NOMO-1 treated with dmso at 0.1 percent for 144 hours (cell line): ENCODE data around the gene ERCC6L2.

Experiments used
- DNase-seq: peaks from one replicate; lab custom pipeline; 2025; ENCODE audit not compliant: unreplicated experiment; lab: John Stamatoyannopoulos, UW

The ERCC6L2 gene

DNA sequence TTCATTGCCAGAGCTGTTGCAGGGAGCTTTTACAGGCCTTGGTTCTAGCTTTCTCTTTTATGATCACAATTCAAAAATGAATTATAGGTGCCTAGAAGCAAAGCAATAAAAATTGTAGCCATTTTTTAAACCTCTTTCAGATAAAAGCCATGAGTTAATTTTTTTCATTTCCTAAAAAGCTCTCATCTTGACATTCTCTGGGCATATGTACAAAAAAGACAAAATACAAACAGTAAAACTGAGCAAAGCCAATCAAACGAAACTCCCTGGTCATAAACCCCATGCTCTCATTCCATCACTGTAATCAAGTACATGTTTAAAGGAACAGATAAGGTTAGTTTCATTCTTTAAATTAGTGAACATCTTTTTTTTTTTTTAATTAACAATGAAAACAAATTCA, 101.9 kb downstream of the ERCC6L2 start:
- no peak for DNase-seq

DNA sequence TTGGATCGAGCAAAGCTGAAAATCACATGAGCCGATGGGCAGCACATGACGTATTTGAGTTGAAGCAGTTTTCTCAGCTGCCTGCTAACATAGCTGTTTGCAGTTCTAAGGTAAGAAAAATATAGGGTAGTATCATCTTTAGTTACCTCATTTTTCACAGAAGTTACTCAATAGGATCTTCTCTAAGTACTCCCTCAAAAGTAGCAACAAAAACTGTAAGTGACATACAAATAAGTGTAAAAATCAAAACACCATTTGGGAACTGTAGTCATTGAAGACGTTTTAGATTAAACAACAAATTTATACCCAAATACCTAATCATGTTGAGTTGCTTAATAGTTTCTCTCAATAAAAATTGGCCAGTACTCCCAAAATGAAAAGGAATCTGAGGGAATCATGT, 102.6 kb downstream of the ERCC6L2 start:
- no peak for DNase-seq

DNA sequence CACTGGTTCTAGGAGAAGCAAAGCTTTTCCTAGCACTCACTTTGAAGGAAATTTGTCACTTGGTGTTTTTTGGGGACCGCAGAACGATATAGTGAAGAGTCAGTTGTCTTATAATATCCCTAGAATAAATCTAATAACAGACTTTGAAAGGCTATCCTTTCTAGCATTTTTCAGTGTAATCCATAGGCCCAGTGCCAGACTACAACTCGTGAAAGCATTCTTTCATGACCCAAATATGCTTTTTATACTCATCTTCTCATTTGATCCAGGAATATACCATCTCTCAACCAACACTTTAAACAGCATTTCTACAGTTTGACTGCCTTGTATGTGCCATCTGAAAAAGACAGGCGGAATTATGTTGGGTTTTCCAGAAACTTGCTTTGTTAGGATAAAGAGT, 104.0 kb downstream of the ERCC6L2 start:
- DNase-seq, result no peak

DNA sequence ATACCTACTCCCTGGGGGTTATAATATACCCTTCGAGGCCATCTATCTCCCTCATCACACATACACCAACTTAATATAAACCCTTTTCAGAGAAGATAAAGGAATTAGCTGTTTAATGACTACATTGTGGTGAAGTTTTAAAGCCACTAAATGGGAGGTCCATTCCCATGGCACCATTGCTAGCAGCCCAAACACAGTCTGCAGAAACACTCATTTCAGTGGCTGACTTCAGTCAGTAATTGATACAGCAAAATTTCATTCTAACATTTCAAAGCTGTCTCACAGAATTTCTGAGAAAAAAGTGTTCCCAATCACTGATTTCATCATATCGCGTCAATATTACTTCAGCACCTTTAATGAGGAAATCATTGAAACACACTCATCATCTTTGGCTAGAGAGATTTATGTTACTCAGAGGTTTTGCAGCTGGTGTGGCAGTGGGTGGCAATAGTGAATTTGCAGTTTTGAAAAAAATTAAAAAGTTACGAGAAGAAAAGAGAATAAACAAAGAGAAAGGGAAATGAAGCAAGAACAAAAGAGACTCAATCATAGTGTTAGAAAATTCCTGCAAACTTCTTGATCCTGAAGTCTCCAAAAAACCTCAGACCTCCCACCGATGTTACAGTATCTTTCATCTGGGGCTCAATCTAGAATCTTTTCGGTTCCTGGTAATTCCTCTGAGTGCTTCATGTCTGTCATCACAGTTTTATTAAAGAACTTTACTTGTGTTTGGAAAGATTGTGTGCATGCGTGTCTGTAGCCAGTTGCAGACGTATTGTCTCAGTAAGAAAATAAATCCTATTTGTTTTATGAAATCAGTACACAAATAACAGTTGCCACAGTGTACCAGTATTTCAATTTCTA, 105.0 kb downstream of the ERCC6L2 start:
- peak; percentile 55 for DNase-seq

DNA sequence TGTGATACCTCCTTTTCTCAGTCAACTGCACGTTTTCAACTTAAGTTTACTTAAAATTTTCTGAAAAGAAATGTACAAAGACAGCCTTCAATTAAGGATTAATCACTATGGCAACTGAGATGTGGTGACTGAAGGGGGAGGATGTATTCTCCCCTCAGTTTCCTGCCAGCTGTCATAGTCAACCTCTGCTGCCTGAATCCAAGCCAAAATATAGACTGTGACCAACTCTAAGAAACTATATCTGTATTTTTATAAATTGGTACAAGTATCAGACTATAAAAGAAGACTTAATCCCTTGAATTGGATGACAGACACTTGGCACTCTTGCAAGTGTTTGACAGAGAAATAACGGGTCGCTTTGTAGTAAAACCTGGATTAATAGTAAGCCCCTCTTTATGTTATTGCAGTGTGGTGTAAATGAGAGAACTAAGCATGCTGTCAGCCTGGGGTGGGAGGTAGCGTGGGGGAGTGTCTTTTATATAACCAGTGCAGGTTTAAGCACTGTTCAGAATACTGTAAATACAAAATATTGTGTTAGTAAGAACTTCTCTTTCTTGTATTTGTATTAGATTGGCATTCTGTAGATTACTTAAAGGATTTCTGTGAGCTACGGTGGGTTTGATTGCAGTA, 106.4 kb downstream of the ERCC6L2 start:
- no peak for DNase-seq

DNA sequence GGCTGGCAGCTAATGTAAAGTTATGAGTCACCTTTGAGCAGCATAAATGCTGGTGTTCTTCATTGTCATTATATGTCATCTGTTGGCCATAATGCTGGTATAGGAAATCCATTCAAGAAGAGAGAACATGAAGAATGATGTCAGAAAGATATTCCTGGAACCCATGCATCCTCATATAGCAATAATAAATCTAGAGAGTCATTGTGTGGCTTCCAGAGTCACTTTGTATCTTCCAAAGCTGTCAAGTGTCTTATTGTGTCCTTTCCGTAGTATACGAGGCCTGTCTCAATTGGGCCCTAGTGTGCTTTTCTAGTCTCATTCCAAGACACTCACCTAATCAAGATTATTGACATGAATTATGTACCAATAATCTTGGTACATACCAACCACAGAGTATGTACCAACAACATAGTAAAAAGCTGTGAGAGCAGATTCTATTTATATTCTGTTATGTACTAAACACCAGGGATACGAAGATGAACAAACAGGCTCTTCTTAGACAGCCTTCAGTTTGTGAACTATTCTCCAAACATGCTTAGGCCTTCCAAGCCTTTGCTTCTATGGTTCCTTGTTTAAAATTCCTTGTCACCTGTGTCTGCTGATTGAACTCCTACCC, 110.1 kb downstream of the ERCC6L2 start:
- DNase-seq, result no peak

DNA sequence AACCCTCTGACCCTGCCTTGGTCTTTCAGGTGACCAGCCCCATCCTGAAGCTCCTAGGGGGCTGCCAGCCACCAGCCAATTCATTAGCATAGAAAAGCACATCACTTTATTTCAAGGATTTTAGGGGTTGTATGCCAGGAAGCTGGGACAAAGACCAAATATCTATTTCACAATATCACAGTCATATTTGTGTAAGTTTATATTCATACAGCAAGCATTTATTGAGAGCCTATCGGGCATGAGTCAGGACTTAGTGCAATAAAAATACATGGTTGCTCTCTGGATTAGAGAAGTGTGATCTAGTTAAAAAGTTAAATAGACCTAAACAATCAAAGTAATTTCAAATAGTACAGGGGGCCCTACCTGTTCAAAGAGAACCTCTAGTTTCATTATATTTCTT, 113.8 kb downstream of the ERCC6L2 start:
- no peak for DNase-seq

DNA sequence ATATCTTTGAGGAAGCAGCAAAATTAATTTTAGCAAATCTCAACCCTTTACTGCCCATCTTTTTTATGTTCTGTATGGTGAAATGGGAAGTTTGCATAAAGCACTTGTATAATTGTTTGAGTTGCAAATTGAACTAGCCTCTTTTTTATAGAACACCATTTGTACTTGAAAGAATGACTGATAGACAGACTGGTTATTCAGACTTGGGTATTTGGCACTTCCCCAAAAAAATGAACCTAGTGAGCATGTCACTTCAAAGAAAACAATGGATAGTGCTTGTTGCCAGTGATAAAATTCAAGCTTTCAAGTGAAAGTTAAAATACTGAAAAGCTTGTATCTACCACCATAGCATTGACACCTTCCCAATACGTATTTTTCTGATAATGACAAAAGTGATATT, 115.8 kb downstream of the ERCC6L2 start:
- DNase-seq, result peak; percentile 14

DNA sequence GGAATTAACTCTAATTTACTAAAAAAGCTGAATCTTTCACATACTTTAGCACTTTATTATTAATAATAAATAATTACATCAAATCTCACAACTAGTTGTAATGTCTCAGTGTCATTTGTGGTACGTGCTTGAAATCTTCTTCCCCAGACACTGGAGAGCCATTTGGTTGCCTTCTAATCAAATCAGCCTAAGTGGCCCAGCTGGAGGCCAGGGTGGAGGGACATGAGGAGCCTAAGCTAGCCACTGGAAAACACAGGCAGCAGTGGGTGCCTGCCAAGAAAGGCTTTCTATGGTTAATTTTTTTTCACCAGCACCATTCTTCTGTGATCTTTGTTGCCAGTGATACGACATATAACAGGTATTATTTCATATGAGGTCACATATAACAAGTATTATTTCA, 117.0 kb downstream of the ERCC6L2 start:
- no peak for DNase-seq

DNA sequence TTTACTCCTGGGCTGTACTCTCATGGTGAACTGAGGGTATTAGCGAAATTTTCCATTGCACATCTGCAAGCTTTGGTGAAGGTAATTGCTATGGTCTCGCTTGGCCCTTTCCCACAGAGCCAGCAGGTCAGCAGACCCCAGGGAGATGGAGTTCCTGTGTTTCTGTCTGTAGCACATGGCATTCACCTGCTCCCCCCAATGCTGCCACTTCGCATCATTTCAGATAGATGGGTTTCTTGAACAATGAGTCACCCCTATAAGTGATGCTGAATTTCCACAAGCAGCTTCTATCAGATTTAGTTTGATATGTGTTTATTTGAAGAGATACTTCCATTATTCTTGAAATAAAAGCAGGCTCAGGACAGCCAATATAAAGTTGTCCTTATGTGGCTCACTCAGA, 117.8 kb downstream of the ERCC6L2 start:
- no peak for DNase-seq

DNA sequence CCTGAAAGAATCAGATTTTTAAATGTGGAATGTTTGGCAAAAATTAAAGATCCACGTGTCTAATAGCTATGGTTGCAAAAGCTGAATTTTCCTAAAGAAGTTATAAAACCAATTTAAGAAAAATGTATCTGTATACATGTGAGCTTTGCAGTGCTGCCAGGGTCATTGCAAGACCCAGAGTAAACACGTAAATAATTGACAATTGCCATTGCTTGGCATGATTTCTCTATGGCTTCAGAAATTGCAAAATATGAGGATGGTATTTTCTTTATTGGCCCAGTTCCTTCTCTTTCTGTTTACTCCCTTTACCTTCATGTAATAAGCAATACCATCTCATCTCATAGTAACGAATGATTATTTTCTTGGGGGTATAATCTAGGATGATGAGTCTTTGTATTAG, 123.9 kb downstream of the ERCC6L2 start:
- DNase-seq, result no peak

DNA sequence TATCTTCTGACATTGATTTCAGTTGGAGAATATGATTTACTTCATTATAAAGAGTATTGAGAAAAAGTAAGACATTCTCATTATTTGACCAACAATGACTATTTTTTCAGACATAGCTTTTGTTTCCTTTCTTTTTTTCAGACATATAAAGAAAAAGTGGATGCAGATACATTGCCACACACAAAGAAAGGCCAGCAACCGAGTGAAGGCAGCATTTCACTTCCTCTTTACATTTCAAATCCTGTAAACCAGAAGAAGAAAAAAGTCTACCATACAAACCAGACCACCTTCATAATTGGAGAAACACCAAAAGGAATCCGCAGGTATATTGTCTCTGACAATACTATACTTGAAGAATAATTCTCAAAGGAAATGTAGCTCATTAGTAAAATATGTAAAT, 128.9 kb downstream of the ERCC6L2 start:
- DNase-seq, result peak; percentile 22

DNA sequence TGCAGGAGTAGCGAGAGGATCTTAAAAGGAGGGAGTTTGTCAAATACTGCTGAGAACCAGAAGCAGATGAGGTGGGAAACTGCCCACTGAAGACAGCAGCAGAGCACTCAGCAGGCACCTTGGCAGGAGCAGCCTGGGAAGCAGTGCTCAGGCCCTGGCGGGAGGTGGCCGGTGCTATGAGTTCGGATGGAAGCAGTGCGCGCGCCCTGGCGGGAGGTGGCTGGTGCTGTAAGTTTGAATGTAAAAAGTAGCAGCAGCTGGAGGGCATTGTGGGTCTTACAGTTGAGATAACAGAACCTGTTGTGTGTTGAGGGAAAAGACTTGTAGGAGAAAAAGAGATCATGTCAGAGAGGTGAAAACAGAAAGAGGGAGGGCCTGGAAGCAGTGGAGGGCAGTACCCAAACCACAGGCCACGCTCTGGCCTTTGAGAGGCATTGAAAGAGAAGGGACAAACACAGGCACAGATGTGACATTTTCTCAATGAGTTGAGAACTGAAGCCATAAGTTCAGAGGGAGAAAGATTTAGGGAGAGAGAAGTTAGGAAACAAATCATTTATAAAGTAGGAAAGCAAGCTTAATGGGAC, 130.9 kb downstream of the ERCC6L2 start:
- DNase-seq, result no peak

DNA sequence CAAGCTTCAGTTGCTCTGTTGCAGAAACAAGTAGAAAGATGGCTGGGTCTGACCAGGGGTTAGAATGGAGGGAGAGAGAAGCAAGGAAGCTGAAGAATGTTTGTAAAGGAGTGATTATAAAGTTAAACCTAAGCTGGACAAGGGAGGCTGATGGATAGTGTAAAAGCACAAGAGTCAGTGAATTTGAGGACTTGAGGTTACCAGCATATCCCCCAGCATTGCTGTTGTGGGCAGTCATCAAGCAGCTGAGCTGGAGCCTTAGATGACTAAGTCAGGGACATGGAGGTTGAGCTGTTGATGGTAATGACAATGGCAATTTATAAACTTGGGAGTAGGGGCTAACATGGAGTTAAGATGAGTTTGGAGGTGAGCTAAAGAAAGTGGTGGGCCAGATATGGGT, 131.5 kb downstream of the ERCC6L2 start:
- DNase-seq, result no peak

DNA sequence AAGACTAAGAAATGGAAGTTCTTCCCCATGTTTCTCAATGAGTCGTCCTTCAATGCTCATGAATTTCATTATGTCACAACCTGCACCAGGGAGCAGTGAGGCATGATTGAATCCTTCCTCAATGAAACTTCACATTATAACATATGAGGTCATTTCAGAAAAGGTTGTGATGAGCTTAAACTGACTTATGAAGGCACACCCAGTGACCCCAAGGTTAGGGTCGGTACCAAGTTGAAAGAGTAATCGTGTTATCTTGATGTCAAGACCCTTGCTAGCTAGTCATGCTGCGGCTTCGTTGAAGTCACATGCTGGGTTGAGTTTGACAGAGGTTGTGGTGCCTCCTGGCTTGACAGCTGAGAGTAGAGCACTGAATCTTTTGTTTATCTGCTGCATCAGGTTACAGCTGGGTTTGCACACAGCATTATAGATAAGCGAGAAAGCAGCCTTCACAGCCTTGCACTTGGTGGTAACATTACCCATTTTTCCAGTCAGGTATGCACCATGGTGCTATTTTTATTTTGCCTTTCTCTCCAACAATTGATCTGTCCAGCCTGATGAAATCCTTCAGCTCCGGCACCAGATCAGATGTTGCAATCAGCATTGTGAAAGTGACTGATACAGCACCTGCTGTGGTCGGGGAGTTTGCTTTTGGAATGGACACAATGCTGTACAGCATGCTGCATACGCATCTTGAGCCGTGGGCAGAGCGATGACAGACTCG, 133.2 kb downstream of the ERCC6L2 start:
- peak; percentile 44 for DNase-seq

DNA sequence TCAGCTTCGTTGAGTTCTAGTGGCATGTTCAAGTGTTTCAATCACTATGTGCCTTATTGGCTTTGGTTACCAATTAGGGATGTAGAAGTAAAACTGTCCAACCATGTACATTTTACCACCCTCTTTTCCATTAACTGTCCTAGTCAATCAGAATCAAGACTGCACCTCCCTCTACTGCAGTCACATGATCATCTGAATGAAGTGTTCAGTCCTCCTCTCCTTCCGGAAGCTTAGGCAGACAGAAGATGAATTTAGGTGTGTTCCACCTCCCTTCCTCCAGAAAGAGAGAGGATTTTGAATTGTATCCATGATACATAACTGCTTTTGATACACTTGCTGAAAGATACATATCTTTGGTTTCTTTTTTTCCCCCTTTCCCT, 133.7 kb downstream of the ERCC6L2 start:
- DNase-seq, result no peak

DNA sequence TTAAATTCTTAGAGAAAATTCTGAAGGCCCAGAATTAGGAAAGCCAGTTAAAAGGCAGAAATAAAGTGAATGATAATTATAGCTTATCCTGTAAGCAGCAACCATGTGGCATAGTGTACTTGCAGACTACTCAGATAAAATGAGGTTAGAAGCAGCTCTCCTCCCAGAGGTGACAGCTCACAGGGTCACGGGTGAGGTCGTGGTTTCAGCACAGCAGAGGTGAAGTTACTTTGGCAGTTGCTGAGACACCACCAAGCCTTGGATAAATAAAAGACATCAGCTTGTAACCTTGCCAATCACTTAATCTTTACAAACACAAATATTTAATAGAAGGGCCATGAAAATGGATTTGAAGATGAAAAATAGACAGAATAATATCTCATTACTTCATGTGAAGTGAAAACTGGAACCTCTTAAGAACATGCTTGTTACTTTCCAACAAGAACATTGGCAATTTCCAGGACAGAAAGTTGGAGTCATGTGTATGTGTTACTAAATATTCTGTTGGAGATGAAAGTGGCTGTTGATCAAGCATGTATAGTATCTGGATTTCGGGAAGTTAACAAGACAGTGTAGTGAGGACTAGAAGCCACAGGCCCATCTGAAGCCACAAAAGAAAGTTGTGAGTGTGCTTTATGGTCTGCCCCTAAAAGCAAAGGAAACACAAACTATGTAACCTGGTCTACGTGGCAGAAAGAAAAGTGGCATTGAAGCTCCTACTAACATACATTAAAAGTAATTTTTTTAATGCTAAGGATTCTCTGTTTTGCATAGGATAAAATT, 134.4 kb downstream of the ERCC6L2 start:
- no peak for DNase-seq

DNA sequence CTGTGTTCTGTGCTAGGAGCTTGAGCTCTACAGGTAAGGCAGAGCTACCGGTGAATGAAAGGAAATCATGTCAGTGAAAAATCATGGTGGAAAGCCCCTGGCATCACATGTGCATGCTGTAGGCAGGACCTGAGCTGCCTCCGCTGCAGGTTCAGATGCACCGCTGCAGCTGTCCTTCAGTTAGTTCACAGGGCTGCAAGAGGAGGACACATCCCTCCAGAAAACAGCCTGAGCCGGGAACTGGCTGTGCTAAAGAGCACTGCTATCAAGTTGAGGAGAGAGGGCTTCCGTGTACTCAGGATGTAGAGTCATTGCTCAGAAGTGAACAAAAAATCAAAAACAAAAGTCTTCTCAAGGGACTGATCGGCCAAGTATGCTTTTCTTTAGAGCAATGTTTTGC, 138.6 kb downstream of the ERCC6L2 start:
- DNase-seq, result no peak

DNA sequence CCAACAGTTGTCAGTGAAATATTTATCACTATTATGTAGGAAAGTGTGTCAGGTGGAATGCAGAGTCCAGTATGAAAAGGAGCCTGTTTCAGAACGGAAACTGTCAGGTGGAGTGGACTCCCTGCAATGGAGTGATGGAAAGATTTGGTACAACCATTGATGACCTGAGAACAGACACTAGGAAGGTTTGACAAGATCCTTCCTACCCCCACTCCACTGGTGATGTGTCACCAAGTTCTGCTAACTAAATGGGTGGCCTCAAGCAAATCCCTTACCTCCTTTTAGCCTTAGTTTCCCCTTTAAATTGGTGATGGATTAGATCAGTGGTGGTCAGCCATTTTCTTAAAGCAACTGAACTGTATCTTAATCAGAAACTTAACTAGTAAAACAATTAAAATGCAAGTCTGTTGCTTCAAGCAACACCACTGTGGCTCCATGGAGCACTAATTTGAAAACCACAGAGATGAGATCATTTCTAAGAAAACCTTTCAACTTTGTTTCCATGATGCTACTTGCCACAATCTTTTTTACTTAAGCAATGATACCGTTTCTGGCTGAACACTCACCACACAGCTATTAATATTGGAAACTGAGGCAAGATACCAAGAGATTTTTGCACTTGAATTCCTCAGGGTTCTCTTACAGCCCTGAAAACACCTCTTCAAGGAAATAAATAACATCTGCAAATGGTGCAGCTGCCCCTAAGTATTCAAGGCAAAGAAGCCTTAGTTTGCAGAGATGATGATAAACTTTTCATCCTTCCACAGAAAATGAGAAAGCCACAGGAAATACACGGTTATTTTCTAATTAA, 140.6 kb downstream of the ERCC6L2 start:
- no peak for DNase-seq
